ENCODE measurements around the gene ELK1.
"Not testable (repeated sequence)": the region's sequence is repeated elsewhere in the genome, so short reads cannot be mapped to it uniquely, and the experiment has no call there.

Gene ELK1, protein sequence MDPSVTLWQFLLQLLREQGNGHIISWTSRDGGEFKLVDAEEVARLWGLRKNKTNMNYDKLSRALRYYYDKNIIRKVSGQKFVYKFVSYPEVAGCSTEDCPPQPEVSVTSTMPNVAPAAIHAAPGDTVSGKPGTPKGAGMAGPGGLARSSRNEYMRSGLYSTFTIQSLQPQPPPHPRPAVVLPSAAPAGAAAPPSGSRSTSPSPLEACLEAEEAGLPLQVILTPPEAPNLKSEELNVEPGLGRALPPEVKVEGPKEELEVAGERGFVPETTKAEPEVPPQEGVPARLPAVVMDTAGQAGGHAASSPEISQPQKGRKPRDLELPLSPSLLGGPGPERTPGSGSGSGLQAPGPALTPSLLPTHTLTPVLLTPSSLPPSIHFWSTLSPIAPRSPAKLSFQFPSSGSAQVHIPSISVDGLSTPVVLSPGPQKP

DNA sequence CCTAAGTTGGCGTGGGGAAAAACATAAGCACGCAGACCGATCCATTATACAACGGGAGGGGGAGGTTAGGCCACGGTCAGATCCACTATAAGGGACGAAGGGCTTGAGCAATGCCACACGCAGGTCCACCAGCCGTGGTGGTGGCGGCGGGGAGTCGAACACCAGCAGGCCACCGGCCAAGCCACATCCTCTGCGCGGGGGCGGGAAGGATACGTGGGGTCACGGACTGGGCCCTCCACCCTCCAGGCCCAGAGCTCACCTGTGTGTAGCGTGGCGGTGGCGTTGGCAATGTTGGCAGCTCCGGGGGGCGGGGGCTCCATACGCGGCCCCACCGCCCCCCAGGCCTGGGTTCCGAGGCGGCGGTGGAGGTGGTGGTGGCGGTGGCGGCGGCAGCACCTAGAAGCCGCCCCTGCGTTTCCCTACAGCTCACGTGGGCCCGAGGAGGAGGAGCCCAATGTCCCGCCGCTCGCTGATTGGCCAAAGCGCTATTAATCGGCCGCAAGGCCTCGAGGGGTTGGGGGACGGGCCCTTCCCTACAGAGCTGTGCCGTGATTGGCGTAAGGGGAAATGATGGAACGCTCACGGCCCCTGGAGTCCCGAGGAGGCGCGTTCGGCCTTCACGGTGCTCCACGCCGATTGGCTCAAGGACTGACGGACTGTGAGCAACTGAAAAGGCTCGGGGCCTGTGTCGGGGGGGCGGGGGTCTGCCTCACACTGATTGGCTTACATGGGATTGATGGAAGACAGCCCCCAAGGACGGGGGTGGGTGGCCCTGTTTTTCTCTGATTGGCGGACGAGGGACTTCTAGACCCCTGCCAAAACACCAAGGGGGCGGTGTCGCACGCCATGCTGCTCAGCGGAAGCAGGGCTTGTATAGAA lies at the start of gene ELK1:
Gene ELK1, minus strand, starts transcription at position 400 of the 879 bp plus-strand sequence. CDS start 9,122 bp downstream, outside the sequence.
- peak; percentile 99 for DNase-seq

DNA sequence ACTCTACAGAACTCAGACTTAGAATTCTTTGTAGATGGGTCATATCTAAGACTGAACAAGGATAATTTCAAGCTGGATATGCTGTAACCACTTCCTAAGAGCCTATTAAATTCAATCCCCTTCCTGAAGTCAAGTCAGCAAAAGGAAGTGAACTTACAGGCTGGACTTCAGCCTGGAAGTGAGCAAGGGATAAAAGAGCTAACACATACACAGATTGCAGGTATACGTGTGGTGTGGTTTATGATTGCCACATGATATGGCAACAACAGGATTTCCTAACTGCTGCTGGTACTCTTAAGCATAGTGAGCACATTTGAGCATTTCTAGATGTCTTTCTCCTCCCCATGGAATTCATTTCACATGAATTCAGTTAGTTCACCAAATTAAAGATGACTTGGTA lies 46.8 kb upstream of the ELK1 start:
- no peak for DNase-seq

GRCh38 chrX:47690175-47690574 lies 39.8 kb upstream of the ELK1 start:
- no peak for DNase-seq

DNA sequence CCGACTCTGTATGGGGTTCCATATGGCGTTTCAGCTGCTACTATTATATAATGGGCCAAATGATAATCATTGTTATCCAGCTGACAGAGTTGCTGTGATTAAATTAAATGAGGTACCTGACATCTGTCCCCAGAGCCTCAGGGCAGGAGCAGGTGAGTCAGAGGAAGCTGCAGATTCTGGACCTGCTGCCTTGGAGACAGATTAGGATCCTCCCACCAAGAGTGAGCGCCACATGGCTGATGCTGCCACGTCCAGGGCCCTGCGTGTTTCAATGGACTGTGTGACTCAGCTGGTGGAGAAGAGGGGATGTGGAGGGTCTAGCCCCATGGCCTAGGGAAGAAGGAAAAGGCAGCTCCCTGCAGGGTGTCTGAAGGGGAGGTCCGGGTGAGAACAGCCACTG lies 36.9 kb upstream of the ELK1 start:
- DNase-seq: peak; percentile 60

- DNase-seq: no peak
These were observed 33.5 kb upstream of the ELK1 start for GRCh38 chrX:47683829-47684205.

DNA sequence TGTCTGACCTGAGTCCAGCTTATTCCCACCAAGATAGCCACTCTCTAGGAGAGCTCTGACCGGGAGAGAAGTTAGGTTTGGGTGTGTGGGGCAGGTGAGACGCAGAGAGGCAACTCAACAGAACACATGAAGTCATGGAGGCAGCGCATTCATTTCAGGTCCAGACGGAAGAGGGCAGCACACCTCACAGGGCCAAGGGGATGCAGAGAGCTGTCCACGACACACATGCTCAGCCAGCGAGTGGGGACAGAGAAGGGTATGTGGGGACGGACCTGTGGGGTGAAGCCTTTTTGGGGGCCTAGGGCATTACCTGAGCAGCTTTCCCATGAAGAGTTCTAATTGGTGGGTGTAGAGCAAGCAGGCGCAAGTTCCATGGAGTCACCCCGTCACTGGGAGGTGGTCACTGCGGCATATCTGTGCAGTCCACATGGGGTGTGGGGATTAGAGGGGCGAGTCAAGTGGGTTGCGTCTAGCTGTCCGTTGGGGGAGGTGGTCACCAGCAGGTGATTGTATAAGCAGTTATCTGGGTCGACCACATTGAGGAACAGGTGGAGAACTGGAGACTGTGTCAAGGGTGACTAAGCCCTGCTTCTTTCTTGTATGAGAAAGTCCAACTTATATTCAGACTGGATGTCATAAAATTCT lies 32.9 kb upstream of the ELK1 start:
- no peak for DNase-seq

- DNase-seq: not testable (repeated sequence)
These were observed 25.8 kb upstream of the ELK1 start for GRCh38 chrX:47675959-47676859.

- no peak for DNase-seq
These were observed 24.4 kb upstream of the ELK1 start for GRCh38 chrX:47674776-47675175.

DNA sequence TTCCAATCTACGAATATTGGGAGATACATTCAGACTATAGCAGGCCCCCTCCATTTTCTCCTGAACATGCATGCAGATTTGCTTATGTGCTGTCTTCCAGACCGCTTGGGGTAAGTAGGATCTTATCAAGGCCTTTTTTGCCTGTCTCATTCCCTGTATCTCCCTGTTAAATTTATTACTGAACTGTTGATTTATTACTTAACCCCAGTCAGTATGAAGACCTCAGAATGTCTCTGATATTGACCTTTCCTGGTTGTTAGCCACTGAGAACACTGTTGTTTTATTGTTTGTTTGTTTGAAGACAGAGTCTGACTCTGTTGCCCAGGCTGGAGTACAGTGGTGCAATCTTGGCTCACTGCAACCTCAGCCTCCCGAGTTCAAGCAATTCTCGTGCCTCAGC lies 15.4 kb upstream of the ELK1 start:
- not testable (repeated sequence) for DNase-seq

GRCh38 chrX:47664737-47665136 lies 14.4 kb upstream of the ELK1 start:
- DNase-seq: peak; percentile 41

DNA sequence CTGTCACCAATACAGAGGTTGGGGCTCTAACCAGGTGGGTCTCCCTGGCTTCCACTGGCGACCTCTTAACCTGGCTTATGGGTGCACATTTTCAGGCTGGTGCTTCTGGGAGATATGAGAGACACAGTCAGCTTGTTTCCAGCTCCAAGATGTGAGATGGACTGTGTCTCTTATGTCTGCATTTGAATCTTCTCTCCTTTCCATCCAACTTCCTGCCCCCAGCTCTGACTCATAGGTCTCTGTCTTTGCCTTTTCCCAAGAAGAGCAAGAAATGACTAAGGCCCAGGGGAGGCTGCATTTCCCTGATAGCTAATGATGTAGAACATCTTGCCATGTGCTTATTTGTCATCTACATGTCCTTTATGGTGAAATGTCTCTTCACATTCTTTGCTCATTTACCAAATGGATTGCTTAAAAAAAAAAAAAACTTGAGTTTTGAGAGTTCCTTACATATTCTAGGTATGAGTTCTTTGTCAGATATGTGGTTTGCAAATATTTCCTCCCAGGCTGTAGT lies 11.8 kb upstream of the ELK1 start:
- no peak for DNase-seq

DNA sequence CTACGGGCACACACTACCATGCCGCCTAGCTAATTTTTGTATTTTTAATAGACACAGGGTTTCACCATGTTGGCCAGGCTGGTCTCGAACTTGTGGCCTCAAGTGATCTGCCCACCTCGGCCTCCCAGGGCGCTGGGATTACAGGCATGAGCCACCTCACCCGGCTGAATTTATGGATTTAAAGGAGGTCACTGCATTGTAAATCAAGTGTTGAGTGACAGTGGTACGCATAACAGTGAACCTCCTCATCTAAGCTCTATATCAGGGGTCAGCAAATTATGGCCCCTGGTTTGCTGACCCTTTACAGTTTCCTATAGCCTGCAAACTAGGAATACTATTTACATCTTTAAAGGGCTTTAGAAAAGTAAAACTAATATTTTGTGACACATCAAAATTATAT lies 11.2 kb upstream of the ELK1 start:
- DNase-seq: no peak

GRCh38 chrX:47659421-47659726 lies 9.0 kb upstream of the ELK1 start:
- no peak for DNase-seq

- peak; percentile 90 for DNase-seq
These were observed 8.5 kb upstream of the ELK1 start, which contains the start of gene UXT for GRCh38 chrX:47658684-47659420. Gene UXT (minus strand): TSS chrX:47659180. CDS start chrX:47658927, 253 bp downstream.

DNA sequence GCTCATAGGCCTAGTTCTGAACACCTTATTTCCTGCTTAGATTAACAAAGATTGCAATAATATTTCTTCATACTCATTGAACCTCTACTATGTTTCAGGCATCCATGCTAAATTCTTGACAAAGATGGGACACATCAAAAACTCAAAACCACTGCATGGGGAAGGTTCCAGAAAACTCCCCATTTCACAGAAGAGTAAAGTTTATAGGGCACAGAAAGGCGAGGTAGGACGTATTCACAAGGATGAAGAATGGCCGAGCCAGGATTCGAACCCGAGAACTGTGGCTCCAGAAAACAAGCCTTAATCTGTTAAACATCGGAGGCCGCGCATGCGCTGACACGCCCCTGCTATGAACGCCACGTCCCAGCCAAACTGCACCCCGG lies 7.9 kb upstream of the ELK1 start:
- no peak for DNase-seq

DNA sequence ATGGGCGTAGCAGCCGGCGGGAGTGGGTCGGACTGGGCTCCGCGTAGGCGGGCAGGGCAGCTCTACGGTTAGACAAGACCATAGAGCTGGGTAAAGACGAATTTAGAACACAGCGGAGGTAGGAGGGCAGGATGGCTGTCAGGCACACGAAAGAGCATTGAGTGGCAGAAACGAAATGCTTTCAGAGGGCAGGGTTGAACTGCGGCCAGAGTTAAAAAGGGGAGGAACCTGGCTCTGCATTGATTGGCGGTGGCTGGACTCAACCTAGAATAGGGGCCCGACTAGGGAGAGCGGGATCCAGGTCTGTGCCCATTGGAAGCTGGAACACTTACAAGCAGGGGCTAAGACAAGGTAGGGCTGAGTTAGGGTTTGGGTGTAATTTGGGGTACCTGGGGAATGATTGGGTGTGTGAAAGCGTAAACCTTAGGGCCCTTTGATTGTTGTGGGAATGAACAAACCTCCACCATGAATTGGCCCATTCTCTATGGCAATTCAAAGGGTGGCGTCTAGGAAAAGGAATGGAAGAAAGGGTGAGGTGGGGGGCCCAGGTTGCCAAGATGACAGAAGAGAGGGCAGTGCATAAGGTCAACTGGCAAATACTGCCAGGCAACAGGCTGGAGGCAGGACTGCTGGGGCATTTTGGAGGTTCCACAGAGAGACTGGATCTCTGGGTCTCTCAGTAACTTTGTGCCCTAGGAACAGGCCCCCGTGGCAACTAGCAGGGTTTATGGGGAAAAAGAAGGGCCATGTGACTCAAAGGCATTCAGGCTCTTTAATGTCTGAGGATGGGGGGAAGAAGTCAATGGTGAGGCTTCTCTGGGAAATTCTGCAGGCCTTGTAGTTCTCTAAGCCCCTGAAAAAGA lies 911 bp upstream of the ELK1 start:
- no peak for DNase-seq

- no peak for DNase-seq
These were observed 591 bp downstream of the ELK1 start for GRCh38 chrX:47649781-47650163.

DNA sequence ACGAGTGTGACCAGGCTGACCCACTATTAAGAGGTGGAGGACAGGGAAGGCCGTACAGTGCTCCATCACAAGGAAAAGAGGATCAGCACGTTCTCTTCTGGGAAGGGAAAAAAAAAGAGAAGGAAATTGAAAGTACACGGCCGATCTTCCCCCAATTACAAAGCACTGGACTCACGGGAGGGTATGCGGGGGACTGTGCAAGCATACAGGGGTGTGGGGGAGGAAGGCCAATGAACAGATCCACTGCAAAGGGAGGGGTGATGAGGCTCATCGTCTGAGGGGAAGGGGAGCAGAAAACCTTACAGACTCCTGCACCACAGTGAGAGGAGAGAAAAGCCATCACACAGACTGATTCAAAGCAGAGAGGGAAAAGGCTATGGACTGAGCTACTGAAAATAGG lies 1.1 kb downstream of the ELK1 start:
- no peak for DNase-seq

- no peak for DNase-seq
These were observed 2.0 kb downstream of the ELK1 start for GRCh38 chrX:47648376-47648775.

GRCh38 chrX:47646636-47647035 lies 3.7 kb downstream of the ELK1 start:
- DNase-seq: no peak

GRCh38 chrX:47645530-47645929 lies 4.8 kb downstream of the ELK1 start:
- no peak for DNase-seq

Data from NCI-H524 treated with DMSO at 0.1 percent for 48 hours (cell line).